K562 (cell line): ENCODE measurements around the gene ZBTB20.

ENCODE experiments used
- ARNT ChIP-seq, 2 experiments: fragments of 450-650 bp; IDR thresholded peaks; 2 replicates each; pipeline ENCODE4 v1.6.1; 2016; ENCODE audit warnings: mild to moderate bottlenecking in 1 of 2
- BCOR ChIP-seq: fragments of 450-650 bp; IDR thresholded peaks from 2 replicates; pipeline ENCODE4 v1.6.1; 2016
- EGR1 ChIP-seq: fragments of 450-650 bp; conservative IDR thresholded peaks from 2 replicates; pipeline ENCODE4 v1.6.1; 2017; ENCODE audit warnings: mild to moderate bottlenecking
- YY1 ChIP-seq, 3 experiments: IDR thresholded peaks; 2 replicates each; pipeline ENCODE4 v1.6.1; 2011; ENCODE audit warnings: low read length in 2 of 3, mild to moderate bottlenecking in 2 of 3, moderate library complexity in 2 of 3, borderline replicate concordance in 1 of 3, control low read depth in 1 of 3, low read depth in 1 of 3; ENCODE audit not compliant: insufficient read depth in 3 of 3, insufficient replicate concordance in 2 of 3, control insufficient read depth in 1 of 3, insufficient read length in 1 of 3; ENCODE audit errors: extremely low read depth in 1 of 3
- TF ChIP-seq, protein P1 (sequence below): fragments of 450-650 bp; IDR thresholded peaks from 2 replicates; pipeline ENCODE4 v1.7.1; 2018; ENCODE audit warnings: mild to moderate bottlenecking, low read depth; ENCODE audit not compliant: partially characterized antibody
- TF ChIP-seq, protein P2 (sequence below), 3 experiments: IDR thresholded peaks in 2 of 3; conservative IDR thresholded peaks in 1 of 3; 2 replicates each; pipeline ENCODE4 v1.5.1; 2011 to 2012; ENCODE audit warnings: low read length in 3 of 3, mild to moderate bottlenecking in 3 of 3, control low read depth in 2 of 3, improper control_type of control experiment in 1 of 3, inconsistent platforms in 1 of 3, low read depth in 1 of 3, mixed read lengths in 1 of 3, moderate library complexity in 1 of 3; ENCODE audit not compliant: insufficient read depth in 2 of 3

DNA sequence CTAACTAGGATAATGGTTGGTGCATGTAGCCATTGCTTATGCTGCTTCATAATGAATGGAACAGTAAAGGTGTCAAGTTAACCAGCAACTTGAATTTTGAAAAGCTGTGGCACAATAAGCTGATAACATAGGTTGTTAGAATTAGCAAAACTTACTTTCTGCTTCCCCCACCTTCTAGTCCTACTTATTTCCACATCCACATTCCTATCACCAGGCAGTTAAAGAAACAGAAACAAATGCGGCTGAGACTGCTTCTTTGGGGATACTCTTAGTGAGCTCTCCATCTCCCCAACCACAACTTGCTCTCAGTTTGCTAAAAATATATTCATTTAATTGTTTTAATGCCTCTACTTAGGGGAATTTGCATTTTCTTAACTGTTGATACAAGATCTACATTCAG is 638.1 kb downstream of the ZBTB20 start:
- TF ChIP-seq, protein P1, sequence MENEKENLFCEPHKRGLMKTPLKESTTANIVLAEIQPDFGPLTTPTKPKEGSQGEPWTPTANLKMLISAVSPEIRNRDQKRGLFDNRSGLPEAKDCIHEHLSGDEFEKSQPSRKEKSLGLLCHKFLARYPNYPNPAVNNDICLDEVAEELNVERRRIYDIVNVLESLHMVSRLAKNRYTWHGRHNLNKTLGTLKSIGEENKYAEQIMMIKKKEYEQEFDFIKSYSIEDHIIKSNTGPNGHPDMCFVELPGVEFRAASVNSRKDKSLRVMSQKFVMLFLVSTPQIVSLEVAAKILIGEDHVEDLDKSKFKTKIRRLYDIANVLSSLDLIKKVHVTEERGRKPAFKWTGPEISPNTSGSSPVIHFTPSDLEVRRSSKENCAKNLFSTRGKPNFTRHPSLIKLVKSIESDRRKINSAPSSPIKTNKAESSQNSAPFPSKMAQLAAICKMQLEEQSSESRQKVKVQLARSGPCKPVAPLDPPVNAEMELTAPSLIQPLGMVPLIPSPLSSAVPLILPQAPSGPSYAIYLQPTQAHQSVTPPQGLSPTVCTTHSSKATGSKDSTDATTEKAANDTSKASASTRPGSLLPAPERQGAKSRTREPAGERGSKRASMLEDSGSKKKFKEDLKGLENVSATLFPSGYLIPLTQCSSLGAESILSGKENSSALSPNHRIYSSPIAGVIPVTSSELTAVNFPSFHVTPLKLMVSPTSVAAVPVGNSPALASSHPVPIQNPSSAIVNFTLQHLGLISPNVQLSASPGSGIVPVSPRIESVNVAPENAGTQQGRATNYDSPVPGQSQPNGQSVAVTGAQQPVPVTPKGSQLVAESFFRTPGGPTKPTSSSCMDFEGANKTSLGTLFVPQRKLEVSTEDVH, result no peak
- TF ChIP-seq YY1 (IDR thresholded peaks at IDR 0.05; ENCODE audit: borderline replicate concordance in 1 of 3, control insufficient read depth in 1 of 3, extremely low read depth in 1 of 3, insufficient read depth in 3 of 3, insufficient read length in 1 of 3, insufficient replicate concordance in 2 of 3, low read depth in 1 of 3, low read length in 2 of 3) (no peak), ARNT (IDR thresholded peaks at IDR 0.05) (no peak), BCOR (no peak), EGR1 (no peak)
- TF ChIP-seq, protein P2, sequence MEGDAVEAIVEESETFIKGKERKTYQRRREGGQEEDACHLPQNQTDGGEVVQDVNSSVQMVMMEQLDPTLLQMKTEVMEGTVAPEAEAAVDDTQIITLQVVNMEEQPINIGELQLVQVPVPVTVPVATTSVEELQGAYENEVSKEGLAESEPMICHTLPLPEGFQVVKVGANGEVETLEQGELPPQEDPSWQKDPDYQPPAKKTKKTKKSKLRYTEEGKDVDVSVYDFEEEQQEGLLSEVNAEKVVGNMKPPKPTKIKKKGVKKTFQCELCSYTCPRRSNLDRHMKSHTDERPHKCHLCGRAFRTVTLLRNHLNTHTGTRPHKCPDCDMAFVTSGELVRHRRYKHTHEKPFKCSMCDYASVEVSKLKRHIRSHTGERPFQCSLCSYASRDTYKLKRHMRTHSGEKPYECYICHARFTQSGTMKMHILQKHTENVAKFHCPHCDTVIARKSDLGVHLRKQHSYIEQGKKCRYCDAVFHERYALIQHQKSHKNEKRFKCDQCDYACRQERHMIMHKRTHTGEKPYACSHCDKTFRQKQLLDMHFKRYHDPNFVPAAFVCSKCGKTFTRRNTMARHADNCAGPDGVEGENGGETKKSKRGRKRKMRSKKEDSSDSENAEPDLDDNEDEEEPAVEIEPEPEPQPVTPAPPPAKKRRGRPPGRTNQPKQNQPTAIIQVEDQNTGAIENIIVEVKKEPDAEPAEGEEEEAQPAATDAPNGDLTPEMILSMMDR (IDR thresholded peaks at IDR 0.05 in 2 of 3, conservative IDR thresholded peaks at IDR 0.05 in 1 of 3; ENCODE audit: insufficient read depth in 2 of 3, low read depth in 1 of 3, low read length in 3 of 3), result no peak
